Effector memory CD4-positive, alpha-beta T cell (primary cell): Measurements from ENCODE around the gene MTFP1.
"Not testable (repeated sequence)": the region's sequence is repeated elsewhere in the genome, so short reads cannot be mapped to it uniquely, and the experiment has no call there.

Source experiments
- DNase-seq, 3 donors: peaks; one replicate each; pipeline ENCODE4 v3.0.0-alpha.2; 2020
- H3K27ac ChIP-seq: 2 replicates; pipeline ENCODE4 v1.7.0; 2013; ENCODE audit warnings: mild to moderate bottlenecking, low read length, moderate library complexity; ENCODE audit not compliant: insufficient read depth, poor library complexity, severe bottlenecking
- H3K27me3 ChIP-seq: replicated peaks from 2 replicates; pipeline ENCODE4 v1.7.0; 2013; ENCODE audit warnings: mild to moderate bottlenecking, low read length; ENCODE audit not compliant: insufficient read depth, control insufficient read depth, poor library complexity, severe bottlenecking
- H3K36me3 ChIP-seq: 2 replicates; pipeline ENCODE4 v1.7.0; 2013; ENCODE audit warnings: mild to moderate bottlenecking, low read length, moderate library complexity; ENCODE audit not compliant: control insufficient read depth, insufficient read depth
- H3K4me1 ChIP-seq: 2 replicates; pipeline ENCODE4 v1.7.0; 2013; ENCODE audit warnings: low read length, mild to moderate bottlenecking; ENCODE audit not compliant: control insufficient read depth, insufficient read depth, poor library complexity, severe bottlenecking
- H3K4me3 ChIP-seq: 2 replicates; pipeline ENCODE4 v1.7.0; 2013; ENCODE audit warnings: low read length, low read depth, mild to moderate bottlenecking; ENCODE audit not compliant: insufficient read depth, poor library complexity, severe bottlenecking
- H3K9me3 ChIP-seq: 2 replicates; pipeline ENCODE4 v1.7.0; 2013; ENCODE audit warnings: mild to moderate bottlenecking, low read length, moderate library complexity; ENCODE audit not compliant: control insufficient read depth

The MTFP1 gene

GRCh38 chr22:30436196-30436595, 10.6 kb downstream of the MTFP1 start:
- peak overlapping the region; percentile 86 for H3K27ac ChIP-seq
- DNase-seq = no peak
- no peaks in the 10 kb centered on the region for H3K9me3 ChIP-seq
- H3K36me3 ChIP-seq = no peaks in the 10 kb centered on the region
- peak overlapping the region; percentile 22 for H3K4me3 ChIP-seq
- H3K4me1 ChIP-seq = peaks cover 14% of the 10 kb centered on the region
- peaks cover 12% of the 10 kb centered on the region for H3K27me3 ChIP-seq

GRCh38 chr22:30438559-30438958, 13.0 kb downstream of the MTFP1 start:
- Histone ChIP-seq H3K36me3 (no peaks in the 10 kb centered on the region), H3K9me3 (no peaks in the 10 kb centered on the region), H3K27me3 (peaks cover 12% of the 10 kb centered on the region), H3K4me3 (no peak overlapping the region), H3K27ac (no peak overlapping the region), H3K4me1 (peaks cover 14% of the 10 kb centered on the region)
- DNase-seq = no peak

- no peaks in the 10 kb centered on the region for H3K9me3 ChIP-seq
- H3K27me3 ChIP-seq = peaks cover 12% of the 10 kb centered on the region
- DNase-seq = no peak
- peaks cover 14% of the 10 kb centered on the region for H3K4me1 ChIP-seq
- H3K27ac ChIP-seq = no peak overlapping the region
- H3K4me3 ChIP-seq = no peak overlapping the region
- H3K36me3 ChIP-seq = no peaks in the 10 kb centered on the region
Measured at GRCh38 chr22:30439226-30439625, 13.7 kb downstream of the MTFP1 start.

- Histone ChIP-seq H3K27ac (no peak overlapping the region), H3K4me1 (peaks cover 13% of the 10 kb centered on the region), H3K27me3 (peaks cover 12% of the 10 kb centered on the region), H3K36me3 (no peaks in the 10 kb centered on the region), H3K9me3 (no peaks in the 10 kb centered on the region), H3K4me3 (no peak overlapping the region)
- DNase-seq = no peak
Measured at GRCh38 chr22:30439836-30440235, 14.3 kb downstream of the MTFP1 start.

- no peak for DNase-seq
- H3K36me3 ChIP-seq = no peaks in the 10 kb centered on the region
- no peaks in the 10 kb centered on the region for H3K9me3 ChIP-seq
- H3K4me1 ChIP-seq = peaks cover 4% of the 10 kb centered on the region
- no peak overlapping the region for H3K27ac ChIP-seq
- no peak overlapping the region for H3K4me3 ChIP-seq
- peaks cover 12% of the 10 kb centered on the region for H3K27me3 ChIP-seq
Measured at GRCh38 chr22:30441088-30441487, 15.5 kb downstream of the MTFP1 start.

GRCh38 chr22:30444632-30445437, 19.3 kb downstream of the MTFP1 start:
- Histone ChIP-seq H3K9me3 (no peaks in the 10 kb centered on the region), H3K4me1 (no peaks in the 10 kb centered on the region), H3K36me3 (no peaks in the 10 kb centered on the region), H3K27me3 (peaks cover 5% of the 10 kb centered on the region), H3K4me3 (no peak overlapping the region), H3K27ac (no peak overlapping the region)
- peak in 1 of 3 donors; percentile 17 for DNase-seq

- H3K36me3 ChIP-seq = no peaks in the 10 kb centered on the region
- no peaks in the 10 kb centered on the region for H3K4me1 ChIP-seq
- H3K27ac ChIP-seq = no peak overlapping the region
Measured at GRCh38 chr22:30445438-30446145, 20.0 kb downstream of the MTFP1 start.

GRCh38 chr22:30447656-30448055, 22.1 kb downstream of the MTFP1 start:
- no peak overlapping the region for H3K27ac ChIP-seq
- H3K4me1 ChIP-seq = no peaks in the 10 kb centered on the region
- H3K27me3 ChIP-seq = no peaks in the 10 kb centered on the region
- no peak for DNase-seq
- H3K36me3 ChIP-seq = no peaks in the 10 kb centered on the region
- H3K9me3 ChIP-seq = no peaks in the 10 kb centered on the region
- no peak overlapping the region for H3K4me3 ChIP-seq

More at GRCh38 chr22:30445438-30446145, 20.0 kb downstream of the MTFP1 start:
- Histone ChIP-seq H3K4me3 (no peak overlapping the region), H3K27me3 (no peaks in the 10 kb centered on the region), H3K9me3 (no peaks in the 10 kb centered on the region)
- no peak for DNase-seq

GRCh38 chr22:30451488-30451887, 25.9 kb downstream of the MTFP1 start:
- not testable (repeated sequence) for H3K9me3 ChIP-seq, H3K27me3 ChIP-seq, H3K4me1 ChIP-seq, H3K27ac ChIP-seq, DNase-seq, H3K36me3 ChIP-seq, H3K4me3 ChIP-seq

- Histone ChIP-seq H3K4me3 (no peak overlapping the region), H3K36me3 (no peaks in the 10 kb centered on the region), H3K9me3 (no peaks in the 10 kb centered on the region), H3K4me1 (no peaks in the 10 kb centered on the region), H3K27me3 (no peaks in the 10 kb centered on the region), H3K27ac (no peak overlapping the region)
- no peak for DNase-seq
Measured at GRCh38 chr22:30452861-30453260, 27.3 kb downstream of the MTFP1 start.
